Measurements from ENCODE around the gene ZNF652.
"Not testable (repeated sequence)": the region's sequence is repeated elsewhere in the genome, so short reads cannot be mapped to it uniquely, and the experiment has no call there.

Gene ZNF652

GRCh38 chr17:49384951-49385350 is 22.9 kb upstream of the ZNF652 start:
- no peak for DNase-seq

GRCh38 chr17:49383060-49383459 is 21.0 kb upstream of the ZNF652 start:
- DNase-seq: no peak

GRCh38 chr17:49382556-49382955 is 20.5 kb upstream of the ZNF652 start:
- no peak for DNase-seq

- DNase-seq: no peak
Observed at GRCh38 chr17:49381793-49382192, 19.7 kb upstream of the ZNF652 start.

GRCh38 chr17:49381033-49381432 is 19.0 kb upstream of the ZNF652 start:
- no peak for DNase-seq

GRCh38 chr17:49379926-49380325 is 17.9 kb upstream of the ZNF652 start:
- no peak for DNase-seq

GRCh38 chr17:49378311-49378710 is 16.3 kb upstream of the ZNF652 start:
- DNase-seq: no peak

- DNase-seq: no peak
Observed at GRCh38 chr17:49375544-49375943, 13.5 kb upstream of the ZNF652 start.

- DNase-seq: no peak
Observed at GRCh38 chr17:49373115-49373514, 11.1 kb upstream of the ZNF652 start.

- DNase-seq: no peak
Observed at GRCh38 chr17:49372425-49372824, 10.4 kb upstream of the ZNF652 start.

GRCh38 chr17:49370971-49371834 is 9.2 kb upstream of the ZNF652 start:
- no peak for DNase-seq

- DNase-seq: no peak
Observed at GRCh38 chr17:49369760-49370159, 7.7 kb upstream of the ZNF652 start.

GRCh38 chr17:49369089-49369488 is 7.0 kb upstream of the ZNF652 start:
- DNase-seq: no peak

- DNase-seq: peak; percentile 53
Observed at GRCh38 chr17:49365667-49366066, 3.6 kb upstream of the ZNF652 start.

- DNase-seq: not testable (repeated sequence)
Observed at GRCh38 chr17:49365126-49365525, 3.1 kb upstream of the ZNF652 start.

GRCh38 chr17:49364119-49364518 is 2.1 kb upstream of the ZNF652 start:
- no peak for DNase-seq

- DNase-seq: no peak
Observed at GRCh38 chr17:49363251-49363650, 1.2 kb upstream of the ZNF652 start.

- DNase-seq: no peak
Observed at GRCh38 chr17:49362723-49363117, 670 bp upstream of the ZNF652 start.

GRCh38 chr17:49361129-49361901 is 735 bp downstream of the ZNF652 start:
- DNase-seq: peak; percentile 79

- no peak for DNase-seq
Observed at GRCh38 chr17:49360796-49361128, 1.3 kb downstream of the ZNF652 start.

- DNase-seq: no peak
Observed at GRCh38 chr17:49359990-49360795, 1.9 kb downstream of the ZNF652 start.

- peak; percentile 39 for DNase-seq
Observed at GRCh38 chr17:49358641-49359247, 3.3 kb downstream of the ZNF652 start.

- no peak for DNase-seq
Observed at GRCh38 chr17:49357516-49357915, 4.5 kb downstream of the ZNF652 start.
